ENCODE data around the gene OXSR1.

OXSR1 gene

GRCh38 chr3:38164952-38165721, at the start of gene OXSR1:
Gene OXSR1, plus strand, starts transcription at chr3:38165537. Its CDS starts 340 bp downstream, at chr3:38165877.
- peak; percentile 94 for DNase-seq

- no peak for DNase-seq
Measured at GRCh38 chr3:38115645-38116427, 49.5 kb upstream of the OXSR1 start.

GRCh38 chr3:38116471-38117162, 48.7 kb upstream of the OXSR1 start:
- no peak for DNase-seq

GRCh38 chr3:38117163-38117716, 48.1 kb upstream of the OXSR1 start:
- no peak for DNase-seq

- DNase-seq: peak; percentile 69
Measured at GRCh38 chr3:38117748-38118420, 47.5 kb upstream of the OXSR1 start.

GRCh38 chr3:38118421-38119247, 46.7 kb upstream of the OXSR1 start:
- DNase-seq: no peak

- DNase-seq: no peak
Measured at GRCh38 chr3:38119248-38119544, 46.1 kb upstream of the OXSR1 start.

- DNase-seq: no peak
Measured at GRCh38 chr3:38119821-38120692, 45.3 kb upstream of the OXSR1 start.

- no peak for DNase-seq
Measured at GRCh38 chr3:38120693-38121450, 44.5 kb upstream of the OXSR1 start.

- no peak for DNase-seq
Measured at GRCh38 chr3:38121451-38121831, 43.9 kb upstream of the OXSR1 start.

GRCh38 chr3:38121832-38122461, 43.4 kb upstream of the OXSR1 start:
- no peak for DNase-seq

GRCh38 chr3:38122712-38123290, 42.5 kb upstream of the OXSR1 start:
- no peak for DNase-seq

- DNase-seq: no peak
Measured at GRCh38 chr3:38124324-38125122, 40.8 kb upstream of the OXSR1 start.

GRCh38 chr3:38125305-38126120, 39.8 kb upstream of the OXSR1 start:
- DNase-seq: no peak

GRCh38 chr3:38126121-38126892, 39.0 kb upstream of the OXSR1 start:
- DNase-seq: no peak

- DNase-seq: no peak
Measured at GRCh38 chr3:38127611-38128302, 37.6 kb upstream of the OXSR1 start.

All from stimulated activated CD4-positive, alpha-beta T cell treated with anti-CD3 and anti-CD28 coated beads, Interleukin-12 subunit alpha, Interleukin-12 subunit beta, amount 100 ng/mL, for 4 hours (primary cell).